K562 (cell line): ENCODE measurements around the gene CLEC3B. TPM values are rescaled to one million over a fixed set of nuclear protein-coding genes. Genes with fewer than 3 reads are reported as not detected.

Source experiments
- CLOCK ChIP-seq: fragments of 250-450 bp; sonication (Bioruptor Pico); IDR thresholded peaks from 2 replicates; pipeline ENCODE4 v1.4.0; 2020; ENCODE audit warnings: mild to moderate bottlenecking, moderate library complexity, borderline replicate concordance
- CXXC5 ChIP-seq: fragments of 250-450 bp; sonication (Bioruptor Pico); IDR thresholded peaks from 2 replicates; pipeline ENCODE4 v1.8.0; 2022; ENCODE audit warnings: inconsistent platforms, mild to moderate bottlenecking, moderate library complexity
- EP300 ChIP-seq: IDR thresholded peaks from 2 replicates; pipeline ENCODE4 v1.6.1; 2012; ENCODE audit warnings: low read length, improper control_type of control experiment
- GATA2 ChIP-seq: sonication (generic); formaldehyde crosslinking; IDR thresholded peaks from 2 replicates; pipeline ENCODE4 v1.4.0; 2020; ENCODE audit warnings: mild to moderate bottlenecking, missing genetic modification reagents
- HIVEP1 ChIP-seq: fragments of 250-450 bp; sonication (Bioruptor Pico); IDR thresholded peaks from 2 replicates; pipeline ENCODE4 v1.4.0; 2020; ENCODE audit warnings: mild to moderate bottlenecking
- HMGXB4 ChIP-seq: sonication (generic); formaldehyde crosslinking; IDR thresholded peaks from 2 replicates; pipeline ENCODE4 v1.8.1; 2023; ENCODE audit warnings: mild to moderate bottlenecking, missing genetic modification reagents
- ID3 ChIP-seq, 2 experiments: fragments of 250-450 bp in 1 of 2; fragments of 450-650 bp in 1 of 2; sonication (Bioruptor Pico) in 1 of 2; IDR thresholded peaks; 2 replicates each; pipeline versions ENCODE4 v1.6.1 to v1.8.0; 2016 to 2021; ENCODE audit warnings: mild to moderate bottlenecking in 2 of 2, moderate library complexity in 2 of 2, missing compliant biosample characterization in 1 of 2, missing genetic modification characterization in 1 of 2
- KLF1 ChIP-seq: fragments of 450-650 bp; IDR thresholded peaks from 2 replicates; pipeline ENCODE4 v1.6.1; 2016; ENCODE audit warnings: missing genetic modification characterization, missing compliant biosample characterization
- NELFE ChIP-seq: IDR thresholded peaks from 2 replicates; pipeline ENCODE4 v1.6.1; 2011; ENCODE audit warnings: mild to moderate bottlenecking; ENCODE audit not compliant: insufficient read depth, insufficient read length
- SMARCA4 ChIP-seq: fragments of 450-650 bp; IDR thresholded peaks from 2 replicates; pipeline ENCODE4 v1.6.1; 2016
- SNIP1 ChIP-seq: fragments of 450-650 bp; IDR thresholded peaks from 2 replicates; pipeline ENCODE4 v1.7.1; 2017; ENCODE audit warnings: low read depth, mild to moderate bottlenecking
- SP1 ChIP-seq: sonication (generic); formaldehyde crosslinking; IDR thresholded peaks from 2 replicates; pipeline ENCODE4 v1.8.1; 2022; ENCODE audit warnings: mild to moderate bottlenecking, missing genetic modification reagents
- TCF3 ChIP-seq: sonication (generic); formaldehyde crosslinking; IDR thresholded peaks from 2 replicates; pipeline ENCODE4 v1.4.0; 2020; ENCODE audit warnings: mild to moderate bottlenecking, missing genetic modification reagents
- USF2 ChIP-seq: sonication (generic); formaldehyde crosslinking; IDR thresholded peaks from 2 replicates; pipeline ENCODE4 v1.5.0; 2020; ENCODE audit warnings: missing genetic modification reagents
- ZBTB34 ChIP-seq: fragments of 250-450 bp; sonication (Bioruptor Pico); IDR thresholded peaks from 2 replicates; pipeline ENCODE4 v1.8.0; 2021; ENCODE audit warnings: mild to moderate bottlenecking, moderate library complexity
- ZNF449 ChIP-seq: fragments of 250-450 bp; sonication (Bioruptor Pico); IDR thresholded peaks from 2 replicates; pipeline ENCODE4 v1.8.0; 2022; ENCODE audit warnings: moderate library complexity, mild to moderate bottlenecking, inconsistent platforms
- ZNF668 ChIP-seq: fragments of 250-450 bp; sonication (Bioruptor Pico); IDR thresholded peaks from 2 replicates; pipeline ENCODE4 v1.8.0; 2022; ENCODE audit warnings: mild to moderate bottlenecking, inconsistent platforms
- polyA plus RNA-seq, 8 experiments: library from polyadenylated mRNA; depleted of rRNA in 4 of 8; stranded (reverse) in 5 of 8; unstranded in 3 of 8; fragments of >200 nt; fragmentation: Nextera tagmentation in 2 of 8; fragmentation: Illumina TruSeq in 1 of 8; extraction: Ambion mirVana in 2 of 8; extraction: Trizol in 1 of 8; gene quantifications; 2 replicates each; pipeline versions ENCODE4 v1.2.1 to v1.2.3, GENCODE V29; 2011 to 2014; ENCODE audit warnings: inconsistent platforms in 1 of 8, missing spikeins in 1 of 8
- total RNA-seq, 7 experiments: library from RNA; depleted of rRNA in 6 of 7; stranded (reverse); fragments of >200 nt in 6 of 7; fragmentation: Illumina TruSeq in 2 of 7; extraction: Trizol in 2 of 7; gene quantifications; 2 replicates each; pipeline versions ENCODE4 v1.2.1 to v1.2.3, GENCODE V29; 2011 to 2021; ENCODE audit warnings: low replicate concordance in 1 of 7

Gene CLEC3B
- total and polyA plus RNA-seq, 9 of the 15 experiments (the other 6 are each of a cell fraction or from before 2014, with no cell fraction given): not detected

GRCh38 chr3:45084820-45085816 is 59.0 kb downstream of the CLEC3B start (continued):
- TF ChIP-seq NELFE (no peak), ID3 (CRISPR knock-in tag; IDR thresholded peaks at IDR 0.05) (no peak), ID3 (tag; IDR thresholded peaks at IDR 0.05) (0 out of 2 replicates have a peak, but pooled peaks have one; percentile 11), USF2 (no peak), CXXC5 (CRISPR knock-in tag) (no peak), HMGXB4 (no peak), CLOCK (CRISPR knock-in tag) (no peak), TCF3 (CRISPR knock-in tag) (peak; percentile 51), SP1 (CRISPR knock-in tag) (peak; percentile 25; the same call in 1 of the 2 replicates), EP300 (no peak), SMARCA4 (0 out of 2 replicates have a peak, but pooled peaks have one; percentile 40), KLF1 (tag) (no peak), HIVEP1 (CRISPR knock-in tag) (no peak), ZNF449 (no peak), ZNF668 (no peak), SNIP1 (no peak), ZBTB34 (CRISPR knock-in tag) (no peak), GATA2 (CRISPR knock-in tag) (no peak)
